Right lobe of liver (tissue), 4 donors: Measurements from ENCODE around the gene CDH26.

ENCODE experiments used
- POLR2A ChIP-seq: fragments of 450-650 bp; IDR thresholded peaks from one replicate; pipeline ENCODE4 v1.6.1; 2017; ENCODE audit warnings: antibody characterized with exemption, mild to moderate bottlenecking
- TF ChIP-seq, protein P1 (sequence below), 4 donors: fragments of 200-600 bp in 3 of 4; fragments of 450-650 bp in 1 of 4; IDR thresholded peaks; one replicate each; pipeline versions ENCODE4 v1.5.1 to v1.8.0; 2016 to 2022; ENCODE audit warnings: antibody characterized with exemption in 4 of 4, mild to moderate bottlenecking in 2 of 4
- donor health status: DM: no; HTN: no; CAD: no.
- donor health status: DM: no; HTN: no; CAD: no.
- donor health status: DM: no; HTN: yes; CAD: no.

DNA sequence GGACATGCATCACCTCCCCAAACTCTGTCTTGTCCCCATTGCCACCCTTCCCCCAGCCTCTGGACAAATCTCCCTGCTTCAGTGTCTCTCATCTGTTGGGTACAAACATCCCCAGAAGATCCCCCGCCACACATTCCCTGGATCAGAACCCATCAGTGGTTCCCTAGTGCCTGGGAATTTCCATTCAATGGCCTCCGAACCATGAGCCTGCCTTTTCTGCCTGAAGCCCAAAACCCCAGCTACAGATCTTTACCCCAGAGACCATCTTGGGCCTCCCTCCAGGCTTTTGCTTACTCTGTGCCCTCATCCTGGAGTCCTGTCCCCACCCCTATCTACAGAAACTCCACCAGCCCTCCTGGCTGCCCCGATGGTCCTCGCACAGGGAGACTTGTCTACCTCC is 78.1 kb downstream of the CDH26 start:
- TF ChIP-seq, protein P1, sequence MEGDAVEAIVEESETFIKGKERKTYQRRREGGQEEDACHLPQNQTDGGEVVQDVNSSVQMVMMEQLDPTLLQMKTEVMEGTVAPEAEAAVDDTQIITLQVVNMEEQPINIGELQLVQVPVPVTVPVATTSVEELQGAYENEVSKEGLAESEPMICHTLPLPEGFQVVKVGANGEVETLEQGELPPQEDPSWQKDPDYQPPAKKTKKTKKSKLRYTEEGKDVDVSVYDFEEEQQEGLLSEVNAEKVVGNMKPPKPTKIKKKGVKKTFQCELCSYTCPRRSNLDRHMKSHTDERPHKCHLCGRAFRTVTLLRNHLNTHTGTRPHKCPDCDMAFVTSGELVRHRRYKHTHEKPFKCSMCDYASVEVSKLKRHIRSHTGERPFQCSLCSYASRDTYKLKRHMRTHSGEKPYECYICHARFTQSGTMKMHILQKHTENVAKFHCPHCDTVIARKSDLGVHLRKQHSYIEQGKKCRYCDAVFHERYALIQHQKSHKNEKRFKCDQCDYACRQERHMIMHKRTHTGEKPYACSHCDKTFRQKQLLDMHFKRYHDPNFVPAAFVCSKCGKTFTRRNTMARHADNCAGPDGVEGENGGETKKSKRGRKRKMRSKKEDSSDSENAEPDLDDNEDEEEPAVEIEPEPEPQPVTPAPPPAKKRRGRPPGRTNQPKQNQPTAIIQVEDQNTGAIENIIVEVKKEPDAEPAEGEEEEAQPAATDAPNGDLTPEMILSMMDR (IDR thresholded peaks at IDR 0.05): no peak
- no peak for TF ChIP-seq POLR2A
